Activated naive CD8-positive, alpha-beta T cell treated with anti-CD3 and anti-CD28 coated beads, Interleukin-2, amount 10 ng/mL, durations not matched to agents 7 days and 5 days (primary cell): ENCODE results near the gene SMURF2. TPM values are rescaled to one million over a fixed set of nuclear protein-coding genes. Genes with fewer than 3 reads are reported as not detected.
"Not testable (repeated sequence)": the region's sequence is repeated elsewhere in the genome, so short reads cannot be mapped to it uniquely, and the experiment has no call there.

Experiments
- ATAC-seq: fragments of 150-1000 bp; cut with Tn5 transposase; one replicate; pipeline ENCODE4 v1.10.0; 2021; ENCODE audit warnings: low read depth, moderate library complexity
- POLR2A ChIA-PET: fragments of 350-600 bp; sonication (Branson Sonifier 250); formaldehyde crosslinking; loops from one replicate; lab custom pipeline; 2021; ENCODE audit warnings: antibody characterized with exemption; lab: Charles Lee
- DNase-seq: peaks from one replicate; pipeline ENCODE4 v3.0.0; 2021
- H3K27ac Mint-ChIP-seq: one replicate; pipeline ENCODE4 v1.8.0; 2022; ENCODE audit warnings: mild to moderate bottlenecking, mixed read lengths
- H3K27me3 Mint-ChIP-seq: one replicate; pipeline ENCODE4 v1.8.0; 2022; ENCODE audit warnings: mild to moderate bottlenecking, moderate library complexity, mixed read lengths
- H3K36me3 Mint-ChIP-seq: one replicate; pipeline ENCODE4 v1.8.0; 2021; ENCODE audit warnings: mild to moderate bottlenecking, mixed read lengths
- H3K4me1 Mint-ChIP-seq: one replicate; pipeline ENCODE4 v1.8.0; 2021; ENCODE audit warnings: mixed read lengths
- H3K4me3 Mint-ChIP-seq: one replicate; pipeline ENCODE4 v1.8.0; 2022; ENCODE audit warnings: mild to moderate bottlenecking, moderate library complexity, mixed read lengths
- H3K9me3 Mint-ChIP-seq: one replicate; pipeline ENCODE4 v1.8.0; 2021; ENCODE audit warnings: mixed read lengths
- total RNA-seq, 2 experiments: library from RNA; stranded (reverse); gene quantifications; one replicate each; pipeline ENCODE4 v1.2.3, GENCODE V29; 2021

SMURF2 gene
- total RNA-seq, 2 experiments from 2014 or later = 24.9 to 27.0 TPM

- POLR2A ChIA-PET = interaction anchor here (0.7 to 1.6 kb wide), 5 partner anchors 28 to 268 kb away, joined by 3 to 19 read pairs (median 4); partner anchors contain the start of genes CEP95 and DDX5
- peaks cover 26% of the 10 kb centered on the region for H3K4me1 Mint-ChIP-seq
Measured at GRCh38 chr17:64660978-64661725, 955 bp downstream of the SMURF2 start.

GRCh38 chr17:64660195-64660977, 1.7 kb downstream of the SMURF2 start:
- H3K27me3 Mint-ChIP-seq, DNase-seq, POLR2A ChIA-PET, H3K27ac Mint-ChIP-seq, H3K9me3 Mint-ChIP-seq, ATAC-seq: not testable (repeated sequence)
- Mint-ChIP-seq H3K4me3 (peak overlapping the region; percentile 96), H3K4me1 (peaks cover 26% of the 10 kb centered on the region), H3K36me3 (peaks cover 11% of the 10 kb centered on the region)

More at GRCh38 chr17:64660978-64661725, 955 bp downstream of the SMURF2 start:
- H3K27me3 Mint-ChIP-seq, H3K36me3 Mint-ChIP-seq, H3K9me3 Mint-ChIP-seq: not testable (repeated sequence)
- Mint-ChIP-seq H3K4me3 (peak overlapping the region; percentile 96), H3K27ac (peak overlapping the region; percentile 89)
- peak; percentile 12 for ATAC-seq
- peak; percentile 57 for DNase-seq

GRCh38 chr17:64658931-64659330, 3.2 kb downstream of the SMURF2 start:
- Mint-ChIP-seq H3K36me3 (peaks cover 11% of the 10 kb centered on the region), H3K27ac (no peak overlapping the region), H3K4me1 (peaks cover 26% of the 10 kb centered on the region), H3K27me3 (no peaks in the 10 kb centered on the region), H3K9me3 (peaks cover 1% of the 10 kb centered on the region), H3K4me3 (no peak overlapping the region)
- ATAC-seq = no peak
- POLR2A ChIA-PET = interaction anchor here (1.4 kb wide), 1 partner anchor 152 kb away, joined by 6 read pairs; the partner anchor contains the start of genes CEP95 and DDX5
- DNase-seq = no peak

- H3K36me3 Mint-ChIP-seq = peaks cover 13% of the 10 kb centered on the region
- POLR2A ChIA-PET = interaction anchor here (0.7 to 1.4 kb wide), 3 partner anchors 9 to 152 kb away, joined by 3 to 6 read pairs (median 3); partner anchors contain the start of genes CEP95 and DDX5
- H3K27ac Mint-ChIP-seq = peak overlapping the region; percentile 26
- no peak for DNase-seq
- peak overlapping the region; percentile 42 for H3K4me3 Mint-ChIP-seq
- no peak for ATAC-seq
- H3K9me3 Mint-ChIP-seq = peaks cover 1% of the 10 kb centered on the region
- H3K4me1 Mint-ChIP-seq = peaks cover 32% of the 10 kb centered on the region
- H3K27me3 Mint-ChIP-seq = no peaks in the 10 kb centered on the region
Measured at GRCh38 chr17:64657610-64658125, 4.4 kb downstream of the SMURF2 start.

- H3K4me3 Mint-ChIP-seq = no peak overlapping the region
- H3K9me3 Mint-ChIP-seq = peaks cover 1% of the 10 kb centered on the region
- no peak for DNase-seq
Measured at GRCh38 chr17:64655704-64656103, 6.4 kb downstream of the SMURF2 start.

GRCh38 chr17:64653985-64654355, 8.1 kb downstream of the SMURF2 start:
- peaks cover 28% of the 10 kb centered on the region for H3K4me1 Mint-ChIP-seq
- DNase-seq = no peak
- peaks cover 1% of the 10 kb centered on the region for H3K9me3 Mint-ChIP-seq
- no peaks in the 10 kb centered on the region for H3K27me3 Mint-ChIP-seq
- H3K27ac Mint-ChIP-seq = no peak overlapping the region
- H3K36me3 Mint-ChIP-seq = peaks cover 13% of the 10 kb centered on the region
- ATAC-seq = no peak
- H3K4me3 Mint-ChIP-seq = no peak overlapping the region
- POLR2A ChIA-PET = no interaction called here

More at GRCh38 chr17:64655704-64656103, 6.4 kb downstream of the SMURF2 start:
- no peak overlapping the region for H3K27ac Mint-ChIP-seq
- ATAC-seq = no peak
- POLR2A ChIA-PET = no interaction called here
- H3K4me1 Mint-ChIP-seq = peaks cover 30% of the 10 kb centered on the region
- no peaks in the 10 kb centered on the region for H3K27me3 Mint-ChIP-seq
- H3K36me3 Mint-ChIP-seq = peaks cover 13% of the 10 kb centered on the region

- DNase-seq (no peak), ATAC-seq (no peak)
- Mint-ChIP-seq H3K27me3 (no peaks in the 10 kb centered on the region), H3K36me3 (peaks cover 13% of the 10 kb centered on the region), H3K4me1 (peaks cover 29% of the 10 kb centered on the region), H3K4me3 (no peak overlapping the region), H3K27ac (no peak overlapping the region), H3K9me3 (peaks cover 1% of the 10 kb centered on the region)
- POLR2A ChIA-PET = no interaction called here
Measured at GRCh38 chr17:64653325-64653984, 8.7 kb downstream of the SMURF2 start.

- no peak for DNase-seq
- Mint-ChIP-seq H3K36me3 (peaks cover 14% of the 10 kb centered on the region), H3K4me1 (peaks cover 26% of the 10 kb centered on the region), H3K4me3 (no peak overlapping the region), H3K27ac (no peak overlapping the region), H3K9me3 (peaks cover 1% of the 10 kb centered on the region), H3K27me3 (no peaks in the 10 kb centered on the region)
- no peak for ATAC-seq
- POLR2A ChIA-PET = interaction anchor here (1.2 kb wide), 1 partner anchor 156 kb away, joined by 3 read pairs; no protein-coding TSS in a partner anchor
Measured at GRCh38 chr17:64651889-64652288, 10.2 kb downstream of the SMURF2 start.

- H3K9me3 Mint-ChIP-seq = no peaks in the 10 kb centered on the region
- POLR2A ChIA-PET = interaction anchor here (0.7 kb wide), 1 partner anchor 143 kb away, joined by 3 read pairs; no protein-coding TSS in a partner anchor
- H3K4me3 Mint-ChIP-seq = no peak overlapping the region
- no peak for ATAC-seq
- peaks cover 5% of the 10 kb centered on the region for H3K36me3 Mint-ChIP-seq
- no peak for DNase-seq
- no peak overlapping the region for H3K27ac Mint-ChIP-seq
- no peaks in the 10 kb centered on the region for H3K27me3 Mint-ChIP-seq
- peaks cover 22% of the 10 kb centered on the region for H3K4me1 Mint-ChIP-seq
Measured at GRCh38 chr17:64648234-64648633, 13.9 kb downstream of the SMURF2 start.

GRCh38 chr17:64647817-64648216, 14.3 kb downstream of the SMURF2 start:
- Mint-ChIP-seq H3K27ac (no peak overlapping the region), H3K36me3 (peaks cover 5% of the 10 kb centered on the region), H3K9me3 (no peaks in the 10 kb centered on the region), H3K4me1 (peaks cover 19% of the 10 kb centered on the region), H3K4me3 (no peak overlapping the region), H3K27me3 (no peaks in the 10 kb centered on the region)
- POLR2A ChIA-PET = interaction anchor here (0.7 kb wide), 1 partner anchor 142 kb away, joined by 3 read pairs; no protein-coding TSS in a partner anchor
- ATAC-seq (no peak), DNase-seq (no peak)

GRCh38 chr17:64639516-64639915, 22.6 kb downstream of the SMURF2 start:
- Mint-ChIP-seq H3K9me3 (no peaks in the 10 kb centered on the region), H3K36me3 (peaks cover 22% of the 10 kb centered on the region), H3K4me3 (no peak overlapping the region), H3K4me1 (peaks cover 18% of the 10 kb centered on the region), H3K27ac (no peak overlapping the region), H3K27me3 (no peaks in the 10 kb centered on the region)
- ATAC-seq (no peak), DNase-seq (no peak)
- POLR2A ChIA-PET = no interaction called here

- H3K27ac Mint-ChIP-seq = no peak overlapping the region
- H3K4me3 Mint-ChIP-seq = no peak overlapping the region
Measured at GRCh38 chr17:64638552-64639203, 23.4 kb downstream of the SMURF2 start.

More at GRCh38 chr17:64638552-64639203, 23.4 kb downstream of the SMURF2 start:
- H3K4me1 Mint-ChIP-seq = peaks cover 25% of the 10 kb centered on the region
- H3K36me3 Mint-ChIP-seq = peaks cover 22% of the 10 kb centered on the region
- no peak for ATAC-seq
- DNase-seq = no peak
- POLR2A ChIA-PET = no interaction called here
- no peaks in the 10 kb centered on the region for H3K9me3 Mint-ChIP-seq
- no peaks in the 10 kb centered on the region for H3K27me3 Mint-ChIP-seq
